ENCODE measurements around the gene ZBED6.

ZBED6 gene

GRCh38 chr1:203763505-203763904, 31.9 kb upstream of the ZBED6 start:
- Histone ChIP-seq H3K36me3 (replicated peaks; ENCODE audit: insufficient read depth, low read length) (no peaks in the 10 kb centered on the region; the same call in 1 of the 2 replicates), H3K4me3 (ENCODE audit: low read length) (no peak overlapping the region), H3K79me2 (ENCODE audit: low read length) (peaks cover 34% of the 10 kb centered on the region), H3K4me2 (ENCODE audit: low read depth, low read length) (peak overlapping the region; percentile 75), H4K20me1 (ENCODE audit: insufficient read depth, low read length) (no peaks in the 10 kb centered on the region), H3K9me2 (replicated peaks; ENCODE audit: insufficient read depth, low read length) (no peaks in the 10 kb centered on the region), H3K27me3 (replicated peaks; ENCODE audit: insufficient read depth, low read length) (no peaks in the 10 kb centered on the region), H3K4me1 (ENCODE audit: low read length) (peaks cover 26% of the 10 kb centered on the region), H3K9ac (ENCODE audit: low read length) (peak overlapping the region; percentile 93; the same call in 1 of the 2 replicates), H3F3A (ENCODE audit: insufficient read depth, low read length) (peaks cover 29% of the 10 kb centered on the region), H3K9me3 (replicated peaks; ENCODE audit: insufficient read depth, low read length) (no peaks in the 10 kb centered on the region), H3K27ac (ENCODE audit: low read length) (peak overlapping the region; percentile 94), H2AFZ (ENCODE audit: low read length) (peak overlapping the region; percentile 59)
- no peak for DNase-seq
- TF ChIP-seq EZH2 (optimal IDR thresholded peaks at IDR 0.05; ENCODE audit: low read depth, low read length) = no peak
- TF ChIP-seq CTCF (IDR thresholded peaks at IDR 0.05; ENCODE audit: low read length) = no peak
- no peak for TF ChIP-seq EZH2phosphoT487 (IDR thresholded peaks at IDR 0.05; ENCODE audit: low read length)

- Histone ChIP-seq H3K4me1 (ENCODE audit: low read length) (peaks cover 29% of the 10 kb centered on the region), H3K9me3 (replicated peaks; ENCODE audit: insufficient read depth, low read length) (no peaks in the 10 kb centered on the region), H3K4me2 (ENCODE audit: low read depth, low read length) (peak overlapping the region; percentile 75), H2AFZ (ENCODE audit: low read length) (peak overlapping the region; percentile 59), H3K27ac (ENCODE audit: low read length) (peak overlapping the region; percentile 94), H3K9me2 (replicated peaks; ENCODE audit: insufficient read depth, low read length) (no peaks in the 10 kb centered on the region), H3K4me3 (ENCODE audit: low read length) (peak overlapping the region; percentile 79), H3F3A (ENCODE audit: insufficient read depth, low read length) (peaks cover 29% of the 10 kb centered on the region), H3K27me3 (replicated peaks; ENCODE audit: insufficient read depth, low read length) (no peaks in the 10 kb centered on the region), H4K20me1 (ENCODE audit: insufficient read depth, low read length) (no peaks in the 10 kb centered on the region), H3K79me2 (ENCODE audit: low read length) (peaks cover 42% of the 10 kb centered on the region), H3K9ac (ENCODE audit: low read length) (peak overlapping the region; percentile 93), H3K36me3 (replicated peaks; ENCODE audit: insufficient read depth, low read length) (no peaks in the 10 kb centered on the region; the same call in 1 of the 2 replicates)
- TF ChIP-seq EZH2phosphoT487 (IDR thresholded peaks at IDR 0.05; ENCODE audit: low read length) (no peak), CTCF (IDR thresholded peaks at IDR 0.05; ENCODE audit: low read length) (no peak), EZH2 (optimal IDR thresholded peaks at IDR 0.05; ENCODE audit: low read depth, low read length) (no peak)
- peak; percentile 53 for DNase-seq
Measured at GRCh38 chr1:203764105-203765028, 31.1 kb upstream of the ZBED6 start.

GRCh38 chr1:203765029-203765837, 30.2 kb upstream of the ZBED6 start, which contains the start of gene LAX1:
LAX1 (plus strand) TSS chr1:203765183; CDS start chr1:203765566, 383 bp downstream.
- peaks cover 29% of the 10 kb centered on the region for H3F3A ChIP-seq (ENCODE audit: insufficient read depth, low read length)
- H4K20me1 ChIP-seq (ENCODE audit: insufficient read depth, low read length) = no peaks in the 10 kb centered on the region
- peak; percentile 99 for DNase-seq
- peak within 1 kb of the TSS; percentile 94 for H3K27ac ChIP-seq (ENCODE audit: low read length)
- H3K79me2 ChIP-seq (ENCODE audit: low read length) = peaks cover 47% of the 10 kb centered on the region
- TF ChIP-seq EZH2 (optimal IDR thresholded peaks at IDR 0.05; ENCODE audit: low read depth, low read length) (no peak), CTCF (IDR thresholded peaks at IDR 0.05; ENCODE audit: low read length) (peak; percentile 28), EZH2phosphoT487 (IDR thresholded peaks at IDR 0.05; ENCODE audit: low read length) (no peak)
- no peaks in the 10 kb centered on the region for H3K27me3 ChIP-seq (replicated peaks; ENCODE audit: insufficient read depth, low read length)
- no peaks in the 10 kb centered on the region for H3K9me3 ChIP-seq (replicated peaks; ENCODE audit: insufficient read depth, low read length)
- H3K4me2 ChIP-seq (ENCODE audit: low read depth, low read length) = peak within 1 kb of the TSS; percentile 75
- H2AFZ ChIP-seq (ENCODE audit: low read length) = peak within 1 kb of the TSS; percentile 59
- peak within 1 kb of the TSS; percentile 79 for H3K4me3 ChIP-seq (ENCODE audit: low read length)
- no peaks in the 10 kb centered on the region for H3K9me2 ChIP-seq (replicated peaks; ENCODE audit: insufficient read depth, low read length)
- no peaks in the 10 kb centered on the region; the same call in 1 of the 2 replicates for H3K36me3 ChIP-seq (replicated peaks; ENCODE audit: insufficient read depth, low read length)
- H3K9ac ChIP-seq (ENCODE audit: low read length) = peak within 1 kb of the TSS; percentile 93
- H3K4me1 ChIP-seq (ENCODE audit: low read length) = peaks cover 29% of the 10 kb centered on the region

All from MM.1S (cell line).